Neutrophil (primary cell): ENCODE results near the gene SSR3.

ENCODE experiments used
- H3K27ac ChIP-seq: fragments of 200-600 bp; sonication (generic); 2 replicates; pipeline ENCODE4 v1.5.1; 2016; ENCODE audit warnings: mild to moderate bottlenecking, moderate library complexity
- H3K27me3 ChIP-seq: fragments of 200-600 bp; sonication (generic); 2 replicates; pipeline ENCODE4 v1.6.0; 2016; ENCODE audit warnings: mild to moderate bottlenecking
- H3K36me3 ChIP-seq: fragments of 200-600 bp; sonication (generic); 2 replicates; pipeline ENCODE4 v1.5.1; 2017
- H3K4me1 ChIP-seq, 2 experiments: fragments of 200-600 bp in 1 of 2; sonication (generic) in 1 of 2; 1 replicate in 1 of 2; 2 replicates in 1 of 2; pipeline versions ENCODE4 v1.5.1 to v1.6.1; 2013 to 2016; ENCODE audit warnings: low read depth in 1 of 2, low read length in 1 of 2, mild to moderate bottlenecking in 1 of 2, moderate library complexity in 1 of 2; ENCODE audit not compliant: control insufficient read depth in 1 of 2, insufficient read depth in 1 of 2
- H3K4me3 ChIP-seq, 2 experiments: fragments of 200-600 bp in 1 of 2; sonication (generic) in 1 of 2; 1 replicate in 1 of 2; 2 replicates in 1 of 2; pipeline ENCODE4 v1.5.1; 2013 to 2016; ENCODE audit warnings: low read depth in 1 of 2, low read length in 1 of 2, mild to moderate bottlenecking in 1 of 2, moderate library complexity in 1 of 2
- H3K9me3 ChIP-seq: fragments of 200-600 bp; sonication (generic); 2 replicates; pipeline ENCODE4 v1.5.1; 2016
- TF ChIP-seq, protein P1 (sequence below): fragments of 200-600 bp; sonication (generic); IDR thresholded peaks from 2 replicates; pipeline ENCODE4 v1.5.1; 2016; ENCODE audit warnings: antibody characterized with exemption

The SSR3 gene

DNA sequence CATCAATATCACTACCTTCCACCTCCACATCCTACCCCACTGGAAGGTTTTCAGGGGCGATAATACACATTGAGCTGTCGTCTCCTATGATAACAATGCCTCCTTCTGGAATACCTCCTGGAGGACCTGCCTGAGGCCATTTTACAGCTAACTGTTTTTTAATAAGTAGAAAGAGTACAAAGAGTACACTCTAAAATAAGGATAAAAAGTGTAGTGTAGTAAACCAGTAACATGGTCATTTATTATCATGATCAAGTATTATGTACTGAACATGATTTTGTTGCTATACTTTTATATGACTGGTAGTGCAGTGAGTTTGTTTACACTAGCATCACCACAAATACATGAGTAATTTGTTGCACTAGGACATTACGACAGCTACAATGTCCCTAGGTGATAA, 46.6 kb upstream of the SSR3 start:
- Histone ChIP-seq H3K27me3 (no peaks in the 10 kb centered on the region), H3K9me3 (no peaks in the 10 kb centered on the region), H3K27ac (no peak overlapping the region), H3K4me1 (peaks cover 6 to 10% of the 10 kb centered on the region in 2 experiments), H3K4me3 (no peak overlapping the region), H3K36me3 (no peaks in the 10 kb centered on the region)
- TF ChIP-seq, protein P1, sequence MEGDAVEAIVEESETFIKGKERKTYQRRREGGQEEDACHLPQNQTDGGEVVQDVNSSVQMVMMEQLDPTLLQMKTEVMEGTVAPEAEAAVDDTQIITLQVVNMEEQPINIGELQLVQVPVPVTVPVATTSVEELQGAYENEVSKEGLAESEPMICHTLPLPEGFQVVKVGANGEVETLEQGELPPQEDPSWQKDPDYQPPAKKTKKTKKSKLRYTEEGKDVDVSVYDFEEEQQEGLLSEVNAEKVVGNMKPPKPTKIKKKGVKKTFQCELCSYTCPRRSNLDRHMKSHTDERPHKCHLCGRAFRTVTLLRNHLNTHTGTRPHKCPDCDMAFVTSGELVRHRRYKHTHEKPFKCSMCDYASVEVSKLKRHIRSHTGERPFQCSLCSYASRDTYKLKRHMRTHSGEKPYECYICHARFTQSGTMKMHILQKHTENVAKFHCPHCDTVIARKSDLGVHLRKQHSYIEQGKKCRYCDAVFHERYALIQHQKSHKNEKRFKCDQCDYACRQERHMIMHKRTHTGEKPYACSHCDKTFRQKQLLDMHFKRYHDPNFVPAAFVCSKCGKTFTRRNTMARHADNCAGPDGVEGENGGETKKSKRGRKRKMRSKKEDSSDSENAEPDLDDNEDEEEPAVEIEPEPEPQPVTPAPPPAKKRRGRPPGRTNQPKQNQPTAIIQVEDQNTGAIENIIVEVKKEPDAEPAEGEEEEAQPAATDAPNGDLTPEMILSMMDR, result no peak

DNA sequence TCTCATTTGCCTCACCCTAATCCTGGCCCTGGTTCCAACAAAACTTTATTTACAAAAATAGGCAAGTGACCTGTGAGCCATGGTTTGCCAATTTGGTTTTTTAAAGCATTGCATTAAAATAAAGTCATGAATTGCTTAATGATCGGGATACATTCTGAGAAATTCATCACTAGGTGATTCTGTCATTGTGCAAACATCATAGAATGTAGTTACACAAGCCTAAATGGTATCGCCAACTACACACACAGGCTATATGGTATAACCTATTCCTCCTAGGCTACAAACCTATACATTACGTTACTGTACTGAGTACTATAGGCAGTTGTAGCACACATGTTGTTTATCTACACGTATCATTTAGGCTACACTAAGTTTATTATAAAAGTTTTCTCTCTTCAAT, 45.9 kb upstream of the SSR3 start:
- H3K4me1 ChIP-seq, result peaks cover 0 to 3% of the 10 kb centered on the region in 2 experiments
- no peak overlapping the region for H3K4me3 ChIP-seq
- TF ChIP-seq, protein P1, result no peak
- no peaks in the 10 kb centered on the region for H3K36me3 ChIP-seq
- H3K9me3 ChIP-seq, result no peaks in the 10 kb centered on the region
- no peaks in the 10 kb centered on the region for H3K27me3 ChIP-seq
- no peak overlapping the region for H3K27ac ChIP-seq

DNA sequence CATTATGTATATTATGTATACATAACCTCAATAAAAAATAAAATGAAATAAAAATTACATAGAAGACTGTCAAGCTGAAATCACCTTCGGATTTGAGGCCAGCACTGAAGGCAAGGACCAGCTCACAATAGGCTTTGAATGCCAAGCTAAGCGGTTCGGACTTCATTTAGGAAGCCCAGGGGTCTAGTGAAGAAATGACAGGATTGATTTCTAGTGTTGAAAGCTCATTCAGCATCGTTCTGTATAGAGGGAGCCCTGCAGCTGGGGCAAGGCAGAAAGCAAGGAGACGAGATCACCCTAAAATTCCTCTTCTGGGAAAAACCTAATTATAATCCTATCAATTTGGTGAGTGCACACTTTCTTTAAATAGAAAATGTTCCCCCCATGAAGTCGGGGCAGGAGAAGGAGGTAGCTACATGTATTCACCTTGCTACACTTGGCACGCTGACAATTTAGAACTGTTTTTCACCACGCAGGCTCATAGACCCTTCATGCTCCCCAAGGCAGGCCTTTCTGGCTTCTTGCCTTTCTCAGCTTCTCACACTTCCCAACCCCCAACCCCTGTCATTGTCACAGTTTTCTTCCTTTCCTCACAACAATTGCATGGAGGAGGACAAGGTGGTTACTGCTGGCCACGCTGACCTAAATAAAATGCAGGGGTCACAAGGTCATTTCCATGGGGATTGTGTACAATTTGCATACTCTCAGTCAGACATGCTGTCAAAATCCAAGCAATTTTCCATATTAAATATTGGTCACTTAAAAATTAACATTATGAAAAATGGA, 44.4 kb upstream of the SSR3 start:
- Histone ChIP-seq H3K27ac (no peak overlapping the region), H3K27me3 (no peaks in the 10 kb centered on the region), H3K36me3 (no peaks in the 10 kb centered on the region), H3K4me3 (no peak overlapping the region), H3K9me3 (no peaks in the 10 kb centered on the region), H3K4me1 (no peaks in the 10 kb centered on the region)
- TF ChIP-seq, protein P1, result no peak

DNA sequence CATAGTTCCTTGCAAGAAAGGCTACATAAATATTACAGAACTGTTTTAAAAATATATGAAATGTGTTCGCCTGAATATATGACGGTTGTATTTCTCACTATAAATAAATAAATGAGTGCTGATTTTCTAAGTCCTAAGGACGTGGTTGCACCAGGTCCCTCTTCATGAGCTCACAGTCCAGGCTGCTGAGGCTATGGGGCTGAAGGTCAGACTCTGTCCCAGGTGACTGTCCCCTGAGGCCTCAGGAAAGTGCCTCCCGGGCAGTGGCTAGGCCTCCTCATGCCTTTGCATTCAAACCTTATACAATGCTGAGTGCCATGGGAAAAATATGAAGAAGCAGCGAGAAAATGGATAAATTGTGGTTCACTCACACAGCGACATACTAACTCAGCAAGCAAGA, 43.5 kb upstream of the SSR3 start:
- Histone ChIP-seq H3K27ac (no peak overlapping the region), H3K9me3 (no peaks in the 10 kb centered on the region), H3K4me1 (no peaks in the 10 kb centered on the region), H3K4me3 (no peak overlapping the region), H3K36me3 (no peaks in the 10 kb centered on the region), H3K27me3 (no peaks in the 10 kb centered on the region)
- TF ChIP-seq, protein P1, result no peak

DNA sequence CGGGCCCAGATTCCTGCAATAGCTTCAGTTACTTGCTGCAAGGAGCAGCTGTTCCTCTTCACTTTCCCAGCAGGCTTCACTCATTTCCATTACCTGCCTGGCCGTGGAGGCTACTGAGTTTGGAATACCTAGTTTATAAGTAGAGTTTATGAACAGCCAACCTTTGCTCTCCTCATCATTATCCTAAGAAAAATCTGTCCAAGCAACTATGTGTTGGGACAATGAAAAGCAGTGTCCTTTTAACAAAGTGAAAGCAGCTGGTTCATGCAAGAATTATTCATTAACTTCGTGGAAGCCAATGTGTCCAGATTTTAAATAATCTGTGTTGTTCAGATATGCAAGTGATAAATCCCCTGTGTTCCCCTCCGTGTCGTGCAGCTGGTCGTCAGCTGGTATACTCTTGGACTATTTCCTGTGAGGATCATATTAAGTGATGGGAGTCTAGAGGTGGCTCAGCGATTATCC, 39.3 kb upstream of the SSR3 start:
- Histone ChIP-seq H3K36me3 (no peaks in the 10 kb centered on the region), H3K27me3 (no peaks in the 10 kb centered on the region), H3K27ac (no peak overlapping the region), H3K4me1 (peaks cover under 1 to 11% of the 10 kb centered on the region in 2 experiments), H3K4me3 (no peak overlapping the region), H3K9me3 (no peaks in the 10 kb centered on the region)
- TF ChIP-seq, protein P1, result no peak
